Endothelial cell of umbilical vein (primary cell): Measurements from ENCODE around the gene MACROD2. TPM values are rescaled to one million over a fixed set of nuclear protein-coding genes. Genes with fewer than 3 reads are reported as not detected.

ENCODE experiments used
- BruUV-seq: library from RNA; stranded (reverse); fragments of 400-500 nt; replicated peaks from 2 replicates; lab custom pipeline; 2021; lab: Mats Ljungman, UMichigan
- CTCF ChIA-PET: fragments of 300-600, 350-600 bp; sonication (Branson Sonifier 250); formaldehyde crosslinking; loops from one replicate; lab custom pipeline; 2021; ENCODE audit warnings: antibody characterized with exemption, inconsistent platforms; lab: Charles Lee
- POLR2A ChIA-PET: fragments of 300-600, 350-600 bp; sonication (Branson Sonifier 250); formaldehyde crosslinking; loops from one replicate; lab custom pipeline; 2021; ENCODE audit warnings: antibody characterized with exemption, inconsistent platforms; lab: Charles Lee
- DNase-seq: peaks from one replicate; pipeline ENCODE4 v3.0.0-alpha.2; 2011; ENCODE audit warnings: low read depth, low spot score
- FAIRE-seq: peaks from 2 replicates; lab custom pipeline; 2011; peaks lifted over from hg19 to GRCh38; lab: Jason Lieb, UNC
- H2AFZ ChIP-seq: 2 replicates; pipeline ENCODE4 v1.6.0; 2012; ENCODE audit warnings: low read depth, low read length, control low read depth, inconsistent platforms
- H3K27ac ChIP-seq: 2 replicates; pipeline ENCODE4 v1.5.1; 2011; ENCODE audit warnings: low read depth, mild to moderate bottlenecking, control low read depth, low read length, moderate library complexity; ENCODE audit not compliant: insufficient read depth
- H3K27me3 ChIP-seq, 2 experiments: 2 replicates each; pipeline versions ENCODE4 v1.6.0 to v1.6.1; 2011; ENCODE audit warnings: low read length in 2 of 2, mixed read lengths in 1 of 2; ENCODE audit not compliant: control insufficient read depth in 2 of 2, insufficient read depth in 2 of 2
- H3K36me3 ChIP-seq, 2 experiments: 2 replicates in 1 of 2; 3 replicates in 1 of 2; pipeline ENCODE4 v1.5.1; 2011; ENCODE audit warnings: low read length in 2 of 2, mild to moderate bottlenecking in 1 of 2, moderate library complexity in 1 of 2; ENCODE audit not compliant: control insufficient read depth in 2 of 2, insufficient read depth in 2 of 2; ENCODE audit errors: extremely low read depth in 1 of 2
- H3K4me1 ChIP-seq: 3 replicates; pipeline ENCODE4 v1.5.1; 2011; ENCODE audit warnings: mild to moderate bottlenecking, low read length; ENCODE audit not compliant: control insufficient read depth, insufficient read depth; ENCODE audit errors: extremely low read depth
- H3K4me2 ChIP-seq: 2 replicates; pipeline ENCODE4 v1.6.1; 2011; ENCODE audit warnings: low read length, control low read depth, mixed read lengths; ENCODE audit not compliant: insufficient read depth
- H3K4me3 ChIP-seq, 3 experiments: fragments of 200-600 bp in 1 of 3; sonication (generic), shearing (Covaris generic) in 1 of 3; replicated peaks in 1 of 3; 2 replicates each; pipeline ENCODE4 v1.5.1; 2011 to 2016; ENCODE audit warnings: control low read depth in 3 of 3, low read length in 3 of 3, mild to moderate bottlenecking in 2 of 3, inconsistent platforms in 1 of 3, low read depth in 1 of 3, moderate library complexity in 1 of 3; ENCODE audit not compliant: insufficient read depth in 1 of 3
- H3K79me2 ChIP-seq: 2 replicates; pipeline ENCODE4 v1.6.0; 2012; ENCODE audit warnings: low read length, inconsistent platforms; ENCODE audit not compliant: control insufficient read depth, insufficient read depth
- H3K9ac ChIP-seq: replicated peaks from 2 replicates; pipeline ENCODE3; 2011; ENCODE audit warnings: low read length, control low read depth; ENCODE audit not compliant: insufficient read depth; ENCODE audit errors: extremely low read depth
- H3K9me1 ChIP-seq: replicated peaks from 3 replicates; pipeline ENCODE4 v1.6.0; 2011; ENCODE audit warnings: mild to moderate bottlenecking, low read length; ENCODE audit not compliant: control insufficient read depth, insufficient read depth; ENCODE audit errors: extremely low read depth
- H3K9me3 ChIP-seq: replicated peaks from 2 replicates; pipeline ENCODE4 v1.5.1; 2012; ENCODE audit warnings: low read length, inconsistent platforms; ENCODE audit not compliant: control insufficient read depth, insufficient read depth
- H4K20me1 ChIP-seq: replicated peaks from 2 replicates; pipeline ENCODE3; 2011; ENCODE audit warnings: mild to moderate bottlenecking, low read length; ENCODE audit not compliant: control insufficient read depth, insufficient read depth; ENCODE audit errors: extremely low read depth
- CTCF ChIP-seq, 2 donors: IDR thresholded peaks; 1 replicate in 1 of 2; 2 replicates in 1 of 2; pipeline ENCODE4 v1.5.1; 2011; ENCODE audit warnings: low read length in 2 of 2, mild to moderate bottlenecking in 2 of 2, moderate library complexity in 2 of 2, control low read depth in 1 of 2, inconsistent platforms in 1 of 2, low read depth in 1 of 2; ENCODE audit not compliant: insufficient read depth in 1 of 2; ENCODE audit errors: extremely low read depth in 1 of 2
- EZH2 ChIP-seq: IDR thresholded peaks from 2 replicates; pipeline ENCODE4 v1.6.1; 2012; ENCODE audit warnings: borderline replicate concordance, low read depth, mild to moderate bottlenecking, moderate library complexity, low read length, inconsistent platforms; ENCODE audit not compliant: severe bottlenecking
- FOS ChIP-seq: IDR thresholded peaks from 2 replicates; pipeline ENCODE4 v1.6.1; 2011; ENCODE audit warnings: mild to moderate bottlenecking, low read length, moderate library complexity, borderline replicate concordance; ENCODE audit not compliant: insufficient read depth
- GATA2 ChIP-seq: IDR thresholded peaks from 2 replicates; pipeline ENCODE4 v1.7.0; 2011; ENCODE audit warnings: low read depth, mild to moderate bottlenecking, moderate library complexity, mixed read lengths, low read length; ENCODE audit not compliant: insufficient read length, insufficient read depth
- JUN ChIP-seq: IDR thresholded peaks from 2 replicates; pipeline ENCODE4 v1.6.1; 2011; ENCODE audit warnings: borderline replicate concordance, low read depth; ENCODE audit not compliant: insufficient read length, insufficient read depth
- MAX ChIP-seq: IDR thresholded peaks from 2 replicates; pipeline ENCODE4 v1.6.1; 2011; ENCODE audit not compliant: insufficient read depth, insufficient read length
- MYC ChIP-seq: IDR thresholded peaks from one replicate; pipeline ENCODE4 v1.6.1; 2011; ENCODE audit warnings: mild to moderate bottlenecking, low read depth, low read length
- POLR2A ChIP-seq: IDR thresholded peaks from 2 replicates; pipeline ENCODE4 v1.6.1; 2012; ENCODE audit warnings: low read depth, mild to moderate bottlenecking, control low read depth, low read length
- POLR2AphosphoS5 ChIP-seq: IDR thresholded peaks from 2 replicates; pipeline ENCODE4 v1.6.1; 2012; ENCODE audit warnings: low read depth, mild to moderate bottlenecking, control low read depth, low read length, moderate library complexity; ENCODE audit not compliant: insufficient read depth
- dilution Hi-C: fragments of 300-500 bp; cut with MboI; formaldehyde crosslinking; loops from one replicate; pipeline ENCODE4 v1.15.0; 2019; ENCODE audit warnings: low sequenced_read_pairs; ENCODE audit not compliant: extremely low pct_ligation_motif_present
- intact Hi-C: fragments of 100-400 bp; cut with micrococcal nuclease; formaldehyde crosslinking; loops from one replicate; pipeline ENCODE4 v1.10.0; 2022
- polyA plus RNA-seq, 4 experiments: library from polyadenylated mRNA; depleted of rRNA in 3 of 4; stranded (reverse) in 3 of 4; unstranded in 1 of 4; fragments of >200 nt; gene quantifications; 2 replicates each; pipeline versions ENCODE4 v1.2.1 to v1.2.3, GENCODE V29; 2011 to 2012; ENCODE audit warnings: missing spikeins in 1 of 4
- total RNA-seq: library from RNA; stranded (reverse); gene quantifications from 2 replicates; pipeline ENCODE4 v1.2.3, GENCODE V29; 2021

The MACROD2 gene
- total and polyA plus RNA-seq, 2 donors (not counting 3 experiments of a cell fraction or from before 2014, with no cell fraction given) = 0.11 to 0.73 TPM

- Histone ChIP-seq H3K9me1 (no peaks in the 10 kb centered on the region), H3K27ac (no peak overlapping the region), H3K4me2 (no peak overlapping the region), H2AFZ (no peak overlapping the region), H4K20me1 (no peaks in the 10 kb centered on the region), H3K9me3 (no peaks in the 10 kb centered on the region), H3K9ac (no peak overlapping the region), H3K79me2 (no peaks in the 10 kb centered on the region), H3K4me1 (no peaks in the 10 kb centered on the region), H3K4me3 (no peak overlapping the region), H3K36me3 (no peaks in the 10 kb centered on the region), H3K27me3 (no peaks in the 10 kb centered on the region)
- dilution Hi-C loops = no loop called here
- intact Hi-C loops = no loop called here
- ChIA-PET POLR2A (no interaction called here), CTCF (no interaction called here)
- FAIRE-seq (no peak), DNase-seq (no peak)
- no TSS peak for BruUV-seq
- TF ChIP-seq JUN = no peak
- TF ChIP-seq MAX = no peak
- no peak for TF ChIP-seq CTCF (IDR thresholded peaks at IDR 0.05; ENCODE audit: extremely low read depth in 1 of 2, insufficient read depth in 1 of 2, low read depth in 1 of 2, low read length in 2 of 2)
- TF ChIP-seq POLR2A = no peak
- TF ChIP-seq FOS = no peak
- TF ChIP-seq POLR2AphosphoS5 = no peak
- no peak for TF ChIP-seq MYC
- no peak for TF ChIP-seq EZH2
- TF ChIP-seq GATA2 = no peak
Measured at GRCh38 chr20:14065774-14066173, 70.5 kb downstream of the MACROD2 start.
